Fibroblast of pulmonary artery (primary cell): ENCODE measurements around the gene GALNT7.

Experiments
- DNase-seq: peaks from one replicate; pipeline ENCODE4 v3.0.0-alpha.2; 2010; ENCODE audit warnings: low read depth
- H3K4me3 ChIP-seq: replicated peaks from 2 replicates; pipeline ENCODE4 v1.5.1; 2011; ENCODE audit warnings: low read depth, mild to moderate bottlenecking, control low read depth, low read length, moderate library complexity
- CTCF ChIP-seq: IDR thresholded peaks from 2 replicates; pipeline ENCODE4 v1.5.1; 2011; ENCODE audit warnings: mild to moderate bottlenecking, control low read depth, low read length, inconsistent platforms; ENCODE audit errors: missing control alignments

GALNT7 gene

GRCh38 chr4:173346074-173346473 lies 177.5 kb downstream of the GALNT7 start:
- H3K4me3 ChIP-seq = no peak overlapping the region
- no peak for TF ChIP-seq CTCF
- peak; percentile 24 for DNase-seq

- no peak for TF ChIP-seq CTCF
- no peak overlapping the region for H3K4me3 ChIP-seq
- DNase-seq = no peak
Observed at GRCh38 chr4:173347467-173347866, 178.9 kb downstream of the GALNT7 start.

- no peak overlapping the region for H3K4me3 ChIP-seq
- TF ChIP-seq CTCF = no peak
- no peak for DNase-seq
Observed at GRCh38 chr4:173357939-173358338, 189.3 kb downstream of the GALNT7 start.

- TF ChIP-seq CTCF = peak; percentile 46
- H3K4me3 ChIP-seq = no peak overlapping the region
- DNase-seq = peak; percentile 45
Observed at GRCh38 chr4:173360587-173361221, 192.1 kb downstream of the GALNT7 start.

- H3K4me3 ChIP-seq = no peak overlapping the region
- TF ChIP-seq CTCF = no peak
- DNase-seq = no peak
Observed at GRCh38 chr4:173362666-173363065, 194.1 kb downstream of the GALNT7 start.

GRCh38 chr4:173365359-173365996 lies 196.9 kb downstream of the GALNT7 start:
- DNase-seq = no peak
- no peak for TF ChIP-seq CTCF
- H3K4me3 ChIP-seq = no peak overlapping the region

GRCh38 chr4:173367285-173367684 lies 198.7 kb downstream of the GALNT7 start:
- peak; percentile 59 for DNase-seq
- H3K4me3 ChIP-seq = peak overlapping the region; percentile 23
- no peak for TF ChIP-seq CTCF
